NCI-H748 treated with DMSO at 0.1 percent for 48 hours (cell line): ENCODE results near the gene OR1J1.

Source experiments
- DNase-seq: peaks from one replicate; lab custom pipeline; 2025; lab: John Stamatoyannopoulos, UW

The OR1J1 gene

GRCh38 chr9:122445155-122445749 lies 32.5 kb downstream of the OR1J1 start:
- no peak for DNase-seq

- DNase-seq, result no peak
Observed at GRCh38 chr9:122444041-122444733, 33.5 kb downstream of the OR1J1 start.

- no peak for DNase-seq
Observed at GRCh38 chr9:122442568-122442967, 35.2 kb downstream of the OR1J1 start.
